GM23338 (cell line): ENCODE results near the gene MUS81.

ENCODE experiments used
- CTCF ChIP-seq, 2 experiments: fragments of 200-600 bp in 1 of 2; sonication (generic) in 1 of 2; conservative IDR thresholded peaks; 2 replicates each; pipeline versions ENCODE4 v1.5.1 to v1.6.1; 2016 to 2017; ENCODE audit warnings: antibody characterized with exemption in 2 of 2, low read depth in 2 of 2, mild to moderate bottlenecking in 2 of 2, moderate library complexity in 1 of 2
- EZH2 ChIP-seq: fragments of 200-600 bp; sonication (generic); IDR thresholded peaks from one replicate; pipeline ENCODE4 v1.8.0; 2017; ENCODE audit warnings: antibody characterized with exemption, mild to moderate bottlenecking, low read depth; ENCODE audit not compliant: unreplicated experiment
- NANOG ChIP-seq: IDR thresholded peaks from 2 replicates; pipeline ENCODE4 v1.6.1; 2016; ENCODE audit warnings: antibody characterized with exemption, borderline replicate concordance
- POLR2AphosphoS5 ChIP-seq: IDR thresholded peaks from 2 replicates; pipeline ENCODE4 v1.6.1; 2016; ENCODE audit warnings: antibody characterized with exemption, low read depth
- REST ChIP-seq: IDR thresholded peaks from one replicate; pipeline ENCODE4 v1.6.1; 2018; ENCODE audit warnings: antibody characterized with exemption; ENCODE audit not compliant: unreplicated experiment
- STAT1 ChIP-seq: IDR thresholded peaks from one replicate; pipeline ENCODE4 v1.6.1; 2016; ENCODE audit warnings: antibody characterized with exemption; ENCODE audit not compliant: unreplicated experiment
- ZNF114 ChIP-seq: fragments of 250-450 bp; sonication (Bioruptor Pico); IDR thresholded peaks from 2 replicates; pipeline ENCODE4 v1.5.0; 2020; ENCODE audit warnings: mild to moderate bottlenecking, moderate library complexity
- ZNF331 ChIP-seq: fragments of 250-450 bp; sonication (Bioruptor Pico); IDR thresholded peaks from 2 replicates; pipeline ENCODE4 v1.5.0; 2020; ENCODE audit warnings: low read depth, mild to moderate bottlenecking, moderate library complexity

- TF ChIP-seq EZH2 (no peak), CTCF (conservative IDR thresholded peaks at IDR 0.05; ENCODE audit: low read depth in 2 of 2) (no peak), POLR2AphosphoS5 (no peak), ZNF331 (CRISPR knock-in tag) (no peak), ZNF114 (CRISPR knock-in tag) (no peak), REST (no peak), NANOG (no peak), STAT1 (no peak)
Measured at GRCh38 chr11:65883058-65883761, 23.0 kb downstream of the MUS81 start.
